H1 (cell line): Measurements from ENCODE around the gene SLC3A2. TPM values are rescaled to one million over a fixed set of nuclear protein-coding genes. Genes with fewer than 3 reads are reported as not detected.

ENCODE experiments used
- CTCF ChIA-PET: fragments of 300-600 bp; sonication (Branson Sonifier 250); formaldehyde crosslinking; loops from one replicate; lab custom pipeline; 2021; ENCODE audit not compliant: partially characterized antibody; lab: Charles Lee
- POLR2A ChIA-PET: fragments of 300-600 bp; sonication (Branson Sonifier 250); formaldehyde crosslinking; loops from one replicate; lab custom pipeline; 2021; ENCODE audit warnings: inconsistent platforms; ENCODE audit not compliant: partially characterized antibody; lab: Charles Lee
- DNase-seq, 2 experiments: peaks; one replicate each; pipeline versions ENCODE4 v3.0.0 to v3.0.0-alpha.2; 2010 to 2022; ENCODE audit warnings: low spot score in 2 of 2, low read depth in 1 of 2, mixed read lengths in 1 of 2
- FAIRE-seq: peaks from 2 replicates; lab custom pipeline; 2011; peaks lifted over from hg19 to GRCh38; lab: Jason Lieb, UNC
- H2AFZ ChIP-seq: 2 replicates; pipeline ENCODE4 v1.8.1; 2012; ENCODE audit warnings: low read length, inconsistent platforms
- H2AK5ac ChIP-seq: 2 replicates; pipeline ENCODE4 v1.6.1; 2013; ENCODE audit warnings: low read depth, low read length
- H2BK120ac ChIP-seq: replicated peaks from 2 replicates; pipeline ENCODE3; 2013; ENCODE audit warnings: low read depth, low read length, inconsistent platforms
- H2BK12ac ChIP-seq: 2 replicates; pipeline ENCODE4 v1.6.1; 2013; ENCODE audit warnings: low read depth, low read length
- H2BK15ac ChIP-seq: 2 replicates; pipeline ENCODE4 v1.6.1; 2013; ENCODE audit warnings: low read length
- H2BK20ac ChIP-seq: 2 replicates; pipeline ENCODE4 v1.6.1; 2013; ENCODE audit warnings: low read length
- H2BK5ac ChIP-seq: 2 replicates; pipeline ENCODE4 v1.6.1; 2013; ENCODE audit warnings: low read depth, low read length
- H3K14ac ChIP-seq: 2 replicates; pipeline ENCODE4 v1.6.1; 2013; ENCODE audit warnings: inconsistent platforms; ENCODE audit not compliant: insufficient read length
- H3K18ac ChIP-seq: 2 replicates; pipeline ENCODE4 v1.6.1; 2013; ENCODE audit warnings: low read length; ENCODE audit errors: extremely low read depth
- H3K23ac ChIP-seq: 2 replicates; pipeline ENCODE4 v1.6.1; 2013; ENCODE audit warnings: inconsistent platforms; ENCODE audit not compliant: insufficient read length
- H3K23me2 ChIP-seq: 2 replicates; pipeline ENCODE4 v1.6.1; 2013; ENCODE audit warnings: low read depth, low read length
- H3K27ac ChIP-seq: 2 replicates; pipeline ENCODE4 v1.6.1; 2011; ENCODE audit warnings: low read depth, low read length, inconsistent platforms
- H3K27me3 ChIP-seq, 4 experiments: replicated peaks in 1 of 4; 1 replicate in 1 of 4; 2 replicates in 3 of 4; pipeline versions ENCODE4 v1.6.1 to v1.8.1; 2011 to 2013; ENCODE audit warnings: low read length in 3 of 4, mild to moderate bottlenecking in 3 of 4, inconsistent platforms in 2 of 4, mixed read lengths in 2 of 4, moderate library complexity in 1 of 4; ENCODE audit not compliant: control insufficient read depth in 3 of 4, insufficient read depth in 3 of 4; ENCODE audit errors: extremely low read depth in 1 of 4
- H3K36me3 ChIP-seq, 4 experiments: 2 replicates each; pipeline versions ENCODE4 v1.6.1 to v1.8.1; 2011 to 2013; ENCODE audit warnings: mild to moderate bottlenecking in 4 of 4, low read length in 3 of 4, moderate library complexity in 2 of 4, control low read depth in 1 of 4, inconsistent platforms in 1 of 4; ENCODE audit not compliant: insufficient read depth in 4 of 4, control insufficient read depth in 2 of 4
- H3K4ac ChIP-seq: replicated peaks from 2 replicates; pipeline ENCODE3; 2013; ENCODE audit warnings: low read length, low read depth, mixed read lengths, inconsistent platforms; ENCODE audit not compliant: insufficient read length
- H3K4me1 ChIP-seq, 4 experiments: replicated peaks in 1 of 4; 1 replicate in 1 of 4; 2 replicates in 3 of 4; pipeline versions ENCODE4 v1.6.1 to v1.8.1; 2011 to 2013; ENCODE audit warnings: low read length in 3 of 4, inconsistent platforms in 2 of 4, mixed read lengths in 1 of 4; ENCODE audit not compliant: insufficient read depth in 4 of 4, control insufficient read depth in 3 of 4
- H3K4me2 ChIP-seq, 2 experiments: 2 replicates each; pipeline versions ENCODE4 v1.6.1 to v1.8.1; 2011 to 2013; ENCODE audit warnings: low read depth in 2 of 2, low read length in 2 of 2, control low read depth in 1 of 2, inconsistent platforms in 1 of 2, mild to moderate bottlenecking in 1 of 2; ENCODE audit not compliant: insufficient read depth in 1 of 2
- H3K4me3 ChIP-seq, 4 experiments: fragments of 200-600, 300-600 bp in 1 of 4; sonication (generic), shearing (Covaris generic), sonication (Bioruptor Twin) in 1 of 4; 2 replicates each; pipeline versions ENCODE4 v1.5.1 to v1.8.1; 2011 to 2016; ENCODE audit warnings: low read length in 4 of 4, low read depth in 3 of 4, control low read depth in 2 of 4, inconsistent platforms in 2 of 4, mild to moderate bottlenecking in 2 of 4, mixed read lengths in 1 of 4, moderate library complexity in 1 of 4; ENCODE audit not compliant: insufficient read depth in 2 of 4; ENCODE audit errors: extremely low read depth in 1 of 4
- H3K56ac ChIP-seq: replicated peaks from 2 replicates; pipeline ENCODE3; 2013; ENCODE audit warnings: low read depth, mild to moderate bottlenecking, mixed read lengths, low read length, inconsistent platforms; ENCODE audit not compliant: insufficient read length
- H3K79me1 ChIP-seq: 2 replicates; pipeline ENCODE4 v1.6.1; 2013; ENCODE audit warnings: low read depth, low read length, control low read depth
- H3K79me2 ChIP-seq, 2 experiments: 2 replicates each; pipeline versions ENCODE4 v1.6.1 to v1.8.1; 2012 to 2013; ENCODE audit warnings: low read length in 2 of 2, mild to moderate bottlenecking in 2 of 2, inconsistent platforms in 1 of 2; ENCODE audit not compliant: insufficient read depth in 2 of 2, control insufficient read depth in 1 of 2
- H3K9ac ChIP-seq, 4 experiments: replicated peaks in 1 of 4; 1 replicate in 1 of 4; 2 replicates in 3 of 4; pipeline versions ENCODE4 v1.6.1 to v1.8.1; 2011 to 2013; ENCODE audit warnings: low read depth in 3 of 4, low read length in 3 of 4, control low read depth in 2 of 4, mild to moderate bottlenecking in 2 of 4, moderate library complexity in 2 of 4, inconsistent platforms in 1 of 4; ENCODE audit errors: extremely low read depth in 1 of 4
- H3K9me3 ChIP-seq, 2 experiments: 2 replicates each; pipeline versions ENCODE4 v1.6.1 to v1.8.1; 2012 to 2013; ENCODE audit warnings: mild to moderate bottlenecking in 2 of 2, moderate library complexity in 2 of 2, control low read depth in 1 of 2, inconsistent platforms in 1 of 2, low read depth in 1 of 2, low read length in 1 of 2, mixed read lengths in 1 of 2; ENCODE audit not compliant: insufficient read depth in 2 of 2
- H4K20me1 ChIP-seq, 2 experiments: replicated peaks in 1 of 2; 2 replicates each; pipeline versions ENCODE3 to v1.8.1; 2011 to 2013; ENCODE audit warnings: inconsistent platforms in 2 of 2, low read length in 2 of 2, mild to moderate bottlenecking in 1 of 2; ENCODE audit not compliant: insufficient read depth in 2 of 2, control insufficient read depth in 1 of 2
- H4K5ac ChIP-seq: 2 replicates; pipeline ENCODE4 v1.6.1; 2013; ENCODE audit warnings: low read length, low read depth, mixed read lengths, inconsistent platforms; ENCODE audit not compliant: insufficient read length
- H4K8ac ChIP-seq: 2 replicates; pipeline ENCODE4 v1.8.0; 2013; ENCODE audit warnings: mild to moderate bottlenecking, moderate library complexity, low read length, inconsistent platforms; ENCODE audit not compliant: insufficient read depth; ENCODE audit errors: extremely low read depth
- H4K91ac ChIP-seq: replicated peaks from 2 replicates; pipeline ENCODE3; 2013; ENCODE audit warnings: low read length, mixed read lengths, inconsistent platforms; ENCODE audit not compliant: insufficient read length
- EGR1 ChIP-seq: IDR thresholded peaks from 2 replicates; pipeline ENCODE4 v1.6.1; 2011; ENCODE audit warnings: low read depth, low read length, borderline replicate concordance
- POLR2A ChIP-seq, 2 experiments: IDR thresholded peaks; 1 replicate in 1 of 2; 2 replicates in 1 of 2; pipeline ENCODE4 v1.6.1; 2011; ENCODE audit warnings: low read depth in 2 of 2, low read length in 2 of 2, mild to moderate bottlenecking in 2 of 2; ENCODE audit errors: control extremely low read depth in 1 of 2
- POLR2AphosphoS5 ChIP-seq: IDR thresholded peaks from 2 replicates; pipeline ENCODE4 v1.6.1; 2011; ENCODE audit warnings: low read depth, low read length
- SP1 ChIP-seq: IDR thresholded peaks from 2 replicates; pipeline ENCODE4 v1.6.1; 2011; ENCODE audit warnings: low read depth, low read length
- SUZ12 ChIP-seq: fragments of 200-600 bp; sonication (generic); IDR thresholded peaks from 2 replicates; pipeline ENCODE4 v1.6.1; 2012; ENCODE audit warnings: mild to moderate bottlenecking, inconsistent platforms, low read length, moderate library complexity, mixed read lengths
- TAF7 ChIP-seq: optimal IDR thresholded peaks from 2 replicates; pipeline ENCODE3; 2011; ENCODE audit warnings: low read depth, mild to moderate bottlenecking, inconsistent platforms, low read length, moderate library complexity, borderline replicate concordance
- WGBS, 2 experiments: shearing (Covaris generic) in 1 of 2; methylation state at CpG; one replicate each; pipeline versions ENCODE4 v1.1.6 to v1.1.7; 2013 to 2015; ENCODE audit warnings: low lambda C conversion rate in 2 of 2, mixed read lengths in 2 of 2, inconsistent platforms in 1 of 2, low coverage in 1 of 2, missing lambda C conversion rate in 1 of 2; ENCODE audit not compliant: insufficient replicate concordance in 2 of 2, insufficient coverage in 1 of 2, insufficient read length in 1 of 2; ENCODE audit errors: extremely low coverage in 1 of 2, missing lambda C conversion rate in 1 of 2; 5-methylcytosine and 5-hydroxymethylcytosine counted together
- polyA plus RNA-seq, 7 experiments: library from polyadenylated mRNA; depleted of rRNA in 3 of 7; stranded (reverse) in 5 of 7; unstranded in 2 of 7; fragments of >200 nt in 5 of 7; fragments of 200-250 nt in 2 of 7; gene quantifications; 1 replicate in 5 of 7; 2 replicates in 1 of 7; 4 replicates in 1 of 7; pipeline versions ENCODE4 v1.2.1 to v1.2.3, GENCODE V29; 2011 to 2013; ENCODE audit warnings: missing spikeins in 2 of 7, mixed read lengths in 2 of 7
- total RNA-seq: library from RNA; stranded (reverse); fragmentation: NEBNext Ultra II Directional; extraction: Animal tissue kit (Norgen Biotek cat#: 25700); gene quantifications from 2 replicates; pipeline ENCODE4 v1.2.1, GENCODE V29; 2021

Gene SLC3A2
- total and polyA plus RNA-seq, 2 of the 8 experiments (the other 6 are each of a cell fraction or from before 2014, with no cell fraction given), result 410 to 435 TPM

DNA sequence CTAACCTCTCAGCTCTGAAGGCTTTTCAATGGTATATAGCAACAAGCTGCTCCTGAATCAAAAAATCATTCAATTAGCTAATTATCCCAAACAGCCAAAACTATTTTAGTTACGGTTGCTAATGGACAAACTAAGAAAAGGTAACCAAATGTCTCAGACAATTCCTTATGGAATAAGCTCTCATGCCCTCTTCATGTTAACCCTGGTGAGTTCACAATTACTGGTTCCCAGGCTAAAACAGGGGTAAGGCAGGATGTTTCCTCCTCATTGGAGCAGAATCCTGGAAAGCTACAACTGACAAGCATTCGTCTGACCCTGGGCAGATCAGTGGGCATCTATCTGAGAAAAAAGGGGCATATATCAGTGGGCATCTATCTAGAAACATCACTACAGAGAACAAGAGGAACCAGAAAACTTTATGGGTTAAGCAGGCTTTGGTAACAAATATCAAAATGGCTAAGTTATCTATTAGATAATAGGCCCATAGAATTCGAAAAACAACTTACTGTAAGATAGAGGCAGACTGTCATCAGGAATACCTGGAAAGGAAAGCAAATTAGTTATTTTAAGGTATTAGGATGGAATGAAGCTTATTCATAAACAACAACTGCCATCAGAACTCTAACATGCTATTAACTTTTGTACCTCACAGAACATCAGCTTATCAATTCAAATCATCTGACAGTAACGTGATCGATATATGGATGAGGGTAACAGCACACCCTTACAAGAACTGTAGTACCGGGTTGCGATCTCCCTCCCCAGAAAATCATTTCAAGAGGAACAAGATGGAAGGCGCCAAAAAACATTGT, 26.5 kb upstream of the SLC3A2 start:
- Histone ChIP-seq H4K20me1 (peaks cover 4 to 28% of the 10 kb centered on the region in 2 experiments), H3K4me1 (peaks cover 4 to 6% (median 5%) of the 10 kb centered on the region in 4 experiments; a peak in 4 of 7 replicates), H4K91ac (no peak overlapping the region), H3K4me3 (peak overlapping the region; percentile 74 to 100 (median 90)), H3K79me2 (peaks cover 45 to 67% of the 10 kb centered on the region in 2 experiments), H3K27ac (peak overlapping the region; percentile 95), H3K9ac (peak overlapping the region; percentile 99 to 100 (median 100)), H3K18ac (no peak overlapping the region), H3K36me3 (peaks cover 32 to 40% (median 37%) of the 10 kb centered on the region in 4 experiments), H4K8ac (no peak overlapping the region), H3K23ac (no peak overlapping the region), H3K4me2 (peak overlapping the region; percentile 84 to 95), H2BK20ac (no peak overlapping the region)
- CTCF ChIA-PET, result interaction anchor here (0.5 to 1.5 kb wide), 10 partner anchors 10 to 503 kb away, joined by 3 to 5 read pairs (median 3); partner anchors contain the start of gene ZBTB3
- TF ChIP-seq SP1, result 0 out of 2 replicates have a peak, but pooled peaks have one; percentile 1
- TF ChIP-seq POLR2AphosphoS5, result peak; percentile 43
- peak; percentile 66 for TF ChIP-seq TAF7
- peak; percentile 54 to 88 for TF ChIP-seq POLR2A (IDR thresholded peaks at IDR 0.05; ENCODE audit: control extremely low read depth in 1 of 2, low read depth in 2 of 2, low read length in 2 of 2)
- TF ChIP-seq EGR1, result no peak
- no peak for TF ChIP-seq SUZ12
- TF ChIP-seq, all 59 proteins: peak for 4
- WGBS, 2 experiments, result 10% methylated on average over 8 of the region's 8 CpGs; no CpG with 5 or more reads in 1 of the 2 experiments
- H2BK15ac ChIP-seq, result no peak overlapping the region
- H3K4ac ChIP-seq, result no peak overlapping the region
- H3K56ac ChIP-seq, result no peak overlapping the region
- no peak overlapping the region for H3K14ac ChIP-seq
- no peak for DNase-seq
- H2AFZ ChIP-seq, result no peak overlapping the region
- peaks cover 15% of the 10 kb centered on the region for H3K23me2 ChIP-seq
- no peak overlapping the region for H2BK5ac ChIP-seq
- H4K5ac ChIP-seq, result no peak overlapping the region
- H3K79me1 ChIP-seq, result peaks cover 5% of the 10 kb centered on the region; the same call in 1 of the 2 replicates
- POLR2A ChIA-PET, result interaction anchor here (0.6 to 20.0 kb wide), 33 partner anchors 11 to 1332 kb away, joined by 3 to 2104 read pairs (median 8); partner anchors contain the start of genes B3GAT3, BSCL2, C11orf98 and CHRM1
- H3K27me3 ChIP-seq, result no peaks in the 10 kb centered on the region
- no peak overlapping the region for H2AK5ac ChIP-seq
- no peaks in the 10 kb centered on the region for H3K9me3 ChIP-seq
- H2BK12ac ChIP-seq, result no peak overlapping the region
- FAIRE-seq, result no peak
- no peak overlapping the region for H2BK120ac ChIP-seq
